ENCODE results near the gene SMARCA4.

Gene SMARCA4

DNA sequence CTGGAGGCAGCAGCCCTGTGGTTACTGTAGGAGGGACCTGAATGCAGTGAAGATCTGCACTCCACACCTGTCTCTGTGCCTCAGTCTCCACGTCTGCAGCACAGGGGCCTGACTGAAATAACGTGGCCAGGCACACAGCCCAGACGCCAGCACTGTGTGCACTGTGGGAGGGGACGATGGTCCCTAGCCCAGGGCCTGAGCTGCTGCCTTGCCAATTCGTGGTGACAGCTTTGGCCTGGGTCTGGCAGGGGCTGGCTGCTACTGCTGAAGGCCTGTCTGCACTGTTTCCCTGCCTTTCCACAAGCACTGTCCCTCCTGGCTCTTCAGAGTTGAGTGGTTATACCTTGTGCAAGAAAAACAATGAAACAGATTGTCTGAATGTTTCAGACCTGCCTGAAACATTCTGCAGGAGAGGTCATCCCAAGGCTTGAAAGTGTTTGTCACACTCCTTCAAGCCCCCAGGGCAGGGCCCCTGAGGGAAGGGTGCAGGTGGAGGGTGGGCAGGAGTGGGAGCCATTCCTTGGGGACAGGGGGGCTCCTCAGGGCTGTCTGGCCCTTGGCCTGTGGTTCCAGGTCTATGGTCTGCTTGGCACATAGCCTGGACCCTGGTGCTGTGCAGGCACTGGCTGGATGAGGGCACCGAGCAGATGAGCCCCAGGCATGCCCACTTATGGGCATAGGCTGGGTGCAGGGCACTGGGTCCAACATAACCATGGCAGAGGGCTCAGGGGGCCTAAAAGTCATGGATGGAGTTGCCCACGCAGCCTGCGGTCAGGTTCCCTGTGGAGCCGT is 89.7 kb downstream of the SMARCA4 start:
- no peak overlapping the region for H3K27ac Mint-ChIP-seq
- H3K9me3 Mint-ChIP-seq: no peaks in the 10 kb centered on the region
- peaks cover 6% of the 10 kb centered on the region for H3K4me1 Mint-ChIP-seq
- peaks cover 44% of the 10 kb centered on the region for H3K36me3 Mint-ChIP-seq (ENCODE audit: low read depth)
- TF ChIP-seq, protein P1, sequence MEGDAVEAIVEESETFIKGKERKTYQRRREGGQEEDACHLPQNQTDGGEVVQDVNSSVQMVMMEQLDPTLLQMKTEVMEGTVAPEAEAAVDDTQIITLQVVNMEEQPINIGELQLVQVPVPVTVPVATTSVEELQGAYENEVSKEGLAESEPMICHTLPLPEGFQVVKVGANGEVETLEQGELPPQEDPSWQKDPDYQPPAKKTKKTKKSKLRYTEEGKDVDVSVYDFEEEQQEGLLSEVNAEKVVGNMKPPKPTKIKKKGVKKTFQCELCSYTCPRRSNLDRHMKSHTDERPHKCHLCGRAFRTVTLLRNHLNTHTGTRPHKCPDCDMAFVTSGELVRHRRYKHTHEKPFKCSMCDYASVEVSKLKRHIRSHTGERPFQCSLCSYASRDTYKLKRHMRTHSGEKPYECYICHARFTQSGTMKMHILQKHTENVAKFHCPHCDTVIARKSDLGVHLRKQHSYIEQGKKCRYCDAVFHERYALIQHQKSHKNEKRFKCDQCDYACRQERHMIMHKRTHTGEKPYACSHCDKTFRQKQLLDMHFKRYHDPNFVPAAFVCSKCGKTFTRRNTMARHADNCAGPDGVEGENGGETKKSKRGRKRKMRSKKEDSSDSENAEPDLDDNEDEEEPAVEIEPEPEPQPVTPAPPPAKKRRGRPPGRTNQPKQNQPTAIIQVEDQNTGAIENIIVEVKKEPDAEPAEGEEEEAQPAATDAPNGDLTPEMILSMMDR (IDR thresholded peaks at IDR 0.05; ENCODE audit: unreplicated experiment in 3 of 3): no peak
- H3K27me3 Mint-ChIP-seq (ENCODE audit: low read depth): no peaks in the 10 kb centered on the region
- H3K4me3 Mint-ChIP-seq: no peak overlapping the region

DNA sequence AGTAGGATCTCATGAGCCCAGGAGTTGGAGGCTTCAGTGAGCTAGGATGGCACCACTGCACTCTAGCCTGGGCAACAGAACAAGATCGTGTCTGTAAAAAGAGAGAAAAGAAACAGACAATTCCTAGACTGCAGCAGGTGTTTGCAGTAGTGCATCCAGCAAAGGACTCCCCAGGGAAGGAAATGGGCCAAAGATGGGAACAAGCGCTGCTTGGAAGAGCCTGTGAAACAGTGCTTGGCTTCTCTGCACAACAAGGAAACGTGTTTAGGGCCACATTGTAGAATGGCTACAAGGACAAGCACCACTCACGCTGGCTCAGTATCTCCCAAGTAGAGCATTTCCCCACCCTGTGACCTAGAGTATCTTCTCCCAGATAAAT is 93.0 kb downstream of the SMARCA4 start:
- TF ChIP-seq, protein P1 (IDR thresholded peaks at IDR 0.05; ENCODE audit: unreplicated experiment in 3 of 3): no peak

DNA sequence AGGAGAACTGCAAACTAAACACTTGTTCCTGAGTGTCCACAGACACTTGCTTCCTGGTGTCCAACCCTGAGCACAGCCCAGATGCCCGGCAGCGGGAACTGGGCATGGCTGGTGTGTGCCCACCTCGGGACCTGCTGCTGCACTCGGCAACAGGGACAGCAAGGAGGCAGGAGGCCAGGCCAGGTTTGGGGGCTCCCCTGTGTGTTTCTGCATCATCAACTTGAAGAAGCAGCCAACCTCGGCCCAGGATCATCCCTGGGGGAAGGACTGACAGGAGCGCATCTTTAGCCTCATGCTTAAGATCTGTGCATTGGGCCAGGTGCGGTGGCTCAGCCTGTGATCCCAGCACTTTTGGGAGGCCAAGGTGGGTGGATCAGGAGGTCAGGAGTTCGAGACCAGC is 93.4 kb downstream of the SMARCA4 start:
- H3K4me1 Mint-ChIP-seq: no peaks in the 10 kb centered on the region

More for the DNA sequence above, 93.0 kb downstream of the SMARCA4 start:
- Mint-ChIP-seq H3K4me1 (peaks cover under 1% of the 10 kb centered on the region), H3K27me3 (ENCODE audit: low read depth) (no peaks in the 10 kb centered on the region), H3K27ac (no peak overlapping the region), H3K4me3 (no peak overlapping the region), H3K9me3 (no peaks in the 10 kb centered on the region), H3K36me3 (ENCODE audit: low read depth) (peaks cover 30% of the 10 kb centered on the region)

DNA sequence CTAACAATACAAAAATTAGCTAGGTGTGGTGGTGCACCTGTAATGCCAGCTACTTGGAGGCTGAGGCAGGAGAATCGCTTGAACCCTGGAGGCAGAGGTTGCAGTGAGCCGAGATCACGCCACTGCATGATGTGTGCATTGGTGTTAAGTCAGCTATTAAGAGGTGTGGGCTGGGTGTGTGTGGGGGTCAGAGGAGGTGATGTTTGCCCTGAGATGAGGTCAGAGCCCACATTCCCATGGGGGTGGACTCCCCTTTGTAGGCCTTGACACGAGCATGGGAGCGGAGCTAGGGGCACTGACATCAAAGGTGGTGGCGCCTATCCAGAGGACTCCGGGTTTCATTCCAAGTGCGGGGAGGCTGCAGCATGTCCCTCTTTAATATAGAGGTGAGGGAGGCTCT is 93.8 kb downstream of the SMARCA4 start:
- Mint-ChIP-seq H3K4me3 (no peak overlapping the region), H3K4me1 (no peaks in the 10 kb centered on the region), H3K9me3 (no peaks in the 10 kb centered on the region), H3K27ac (no peak overlapping the region), H3K36me3 (ENCODE audit: low read depth) (peaks cover 34% of the 10 kb centered on the region), H3K27me3 (ENCODE audit: low read depth) (no peaks in the 10 kb centered on the region)
- TF ChIP-seq, protein P1 (IDR thresholded peaks at IDR 0.05; ENCODE audit: unreplicated experiment in 3 of 3): no peak

More for the DNA sequence above, 93.4 kb downstream of the SMARCA4 start:
- Mint-ChIP-seq H3K4me3 (no peak overlapping the region), H3K36me3 (ENCODE audit: low read depth) (peaks cover 29% of the 10 kb centered on the region), H3K27me3 (ENCODE audit: low read depth) (no peaks in the 10 kb centered on the region), H3K27ac (no peak overlapping the region), H3K9me3 (no peaks in the 10 kb centered on the region)
- TF ChIP-seq, protein P1 (IDR thresholded peaks at IDR 0.05; ENCODE audit: unreplicated experiment in 3 of 3): no peak

DNA sequence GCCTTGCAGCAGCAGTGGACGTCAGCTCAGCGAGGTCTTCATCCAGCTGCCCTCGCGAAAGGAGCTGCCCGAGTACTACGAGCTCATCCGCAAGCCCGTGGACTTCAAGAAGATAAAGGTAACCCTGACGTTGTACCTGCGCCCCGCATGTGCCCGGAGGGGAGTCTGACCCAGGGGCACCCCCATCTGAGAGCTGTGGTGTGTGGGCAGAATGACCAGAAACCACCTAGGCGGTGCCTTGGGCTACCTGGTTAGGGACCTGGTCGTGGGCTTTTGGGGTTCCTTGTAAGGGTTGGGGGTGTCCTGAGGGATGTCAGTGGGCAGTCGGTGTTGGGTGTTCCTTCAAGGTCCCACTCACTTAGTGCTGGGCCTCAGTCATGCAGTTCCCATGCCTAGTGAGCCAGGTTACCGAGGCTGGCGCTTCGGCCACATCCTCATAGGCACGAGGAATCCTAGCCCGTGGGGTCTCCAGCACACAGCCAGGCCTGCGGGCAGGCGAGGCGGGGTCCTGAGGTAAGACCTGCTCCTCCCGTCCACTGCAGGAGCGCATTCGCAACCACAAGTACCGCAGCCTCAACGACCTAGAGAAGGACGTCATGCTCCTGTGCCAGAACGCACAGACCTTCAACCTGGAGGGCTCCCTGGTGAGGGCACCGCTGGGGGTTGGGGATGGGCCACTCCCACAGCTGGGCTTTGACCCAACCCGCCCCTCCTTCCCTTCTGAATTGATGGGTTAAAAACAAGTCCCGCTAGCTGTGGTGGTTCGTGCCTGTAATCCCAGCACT is 97.6 kb downstream of the SMARCA4 start:
- Mint-ChIP-seq H3K36me3 (ENCODE audit: low read depth) (peaks cover 42% of the 10 kb centered on the region), H3K27ac (no peak overlapping the region), H3K27me3 (ENCODE audit: low read depth) (no peaks in the 10 kb centered on the region), H3K9me3 (no peaks in the 10 kb centered on the region), H3K4me1 (no peaks in the 10 kb centered on the region), H3K4me3 (no peak overlapping the region)
- TF ChIP-seq, protein P1 (IDR thresholded peaks at IDR 0.05; ENCODE audit: unreplicated experiment in 3 of 3): no peak

Data from nephron (organoid).